HUDEP-2 (cell line): ENCODE data around the gene MATN4.
A peak's percentile ranks its signal among the peaks of the same experiment; 100 is the strongest.

Source experiments
- DNase-seq, 76 experiments: peaks; one replicate each; lab custom pipeline; 2025; ENCODE audit not compliant: unreplicated experiment in 76 of 76; lab: John Stamatoyannopoulos, UW

Gene MATN4

DNA sequence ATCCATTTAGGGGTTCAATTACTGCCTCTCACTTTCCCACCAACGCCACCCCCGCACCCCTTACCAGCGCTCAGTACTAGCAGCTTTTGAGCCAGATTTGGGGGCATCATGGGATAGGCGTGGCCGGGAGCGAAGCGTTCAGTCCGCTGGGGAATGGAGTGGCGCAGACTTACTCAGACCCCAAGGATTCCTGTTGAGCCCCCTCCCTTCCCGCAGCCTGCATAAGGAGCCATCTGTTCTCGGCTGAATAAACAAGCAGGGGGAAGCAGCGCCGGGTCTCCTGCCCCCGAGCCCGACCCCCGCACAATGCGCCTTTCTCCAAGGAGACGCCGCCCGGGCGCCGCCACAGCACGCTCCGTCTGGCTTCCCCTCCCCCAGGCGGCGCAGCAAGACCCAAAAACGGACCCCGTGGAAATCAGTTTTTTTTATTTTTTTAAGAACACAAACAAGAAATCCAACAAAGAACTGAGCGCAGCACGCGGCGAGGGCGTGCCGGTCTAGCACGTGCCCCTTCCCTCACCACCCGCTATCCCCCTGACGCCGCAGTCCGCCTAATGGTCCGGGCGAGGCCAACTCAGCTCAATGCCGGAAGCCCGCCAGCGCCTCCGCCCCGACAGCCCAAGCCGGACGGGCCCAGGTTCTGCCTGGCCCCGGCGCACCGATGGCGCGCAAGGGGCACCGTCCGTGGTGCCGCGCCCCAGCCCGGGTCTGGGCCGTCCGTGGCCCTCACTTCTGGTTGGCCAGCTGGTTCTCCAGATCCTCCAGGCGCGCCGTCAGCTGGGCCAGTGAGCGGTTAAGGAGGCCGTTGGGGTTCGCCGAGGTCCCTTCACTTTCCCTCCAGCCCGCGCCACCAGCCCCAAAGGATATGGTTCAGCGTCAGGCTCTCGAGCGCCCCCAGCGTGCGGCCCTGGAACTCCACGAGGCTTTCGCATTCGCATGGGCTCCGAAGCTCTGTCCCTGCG lies 14.8 kb downstream of the MATN4 start:
- peak in 71 of 76 experiments; percentile 12 to 85 (median 69) for DNase-seq

DNA sequence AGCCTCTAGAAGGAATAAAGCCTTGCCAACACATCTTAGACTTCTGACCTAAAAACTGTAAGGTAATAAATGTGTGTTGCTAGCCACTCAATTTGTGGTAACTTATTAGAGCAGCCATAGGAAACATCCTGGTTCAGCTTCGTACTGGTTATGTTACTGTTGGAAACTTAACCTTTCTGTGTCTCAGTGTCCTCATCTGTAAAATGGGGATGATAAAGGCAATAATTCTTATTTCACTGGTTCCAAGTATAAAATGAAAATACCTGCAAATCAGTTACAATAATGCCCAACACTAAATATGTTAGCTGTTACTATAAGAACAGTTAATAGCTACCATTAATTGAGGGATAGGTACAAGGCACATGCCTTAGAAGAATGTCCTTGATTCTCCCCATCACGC lies 15.8 kb downstream of the MATN4 start:
- DNase-seq, result peak in 1 of 76 experiments; percentile 2

- no peak for DNase-seq
These were observed 16.6 kb downstream of the MATN4 start for GRCh38 chr20:45291526-45291925.

DNA sequence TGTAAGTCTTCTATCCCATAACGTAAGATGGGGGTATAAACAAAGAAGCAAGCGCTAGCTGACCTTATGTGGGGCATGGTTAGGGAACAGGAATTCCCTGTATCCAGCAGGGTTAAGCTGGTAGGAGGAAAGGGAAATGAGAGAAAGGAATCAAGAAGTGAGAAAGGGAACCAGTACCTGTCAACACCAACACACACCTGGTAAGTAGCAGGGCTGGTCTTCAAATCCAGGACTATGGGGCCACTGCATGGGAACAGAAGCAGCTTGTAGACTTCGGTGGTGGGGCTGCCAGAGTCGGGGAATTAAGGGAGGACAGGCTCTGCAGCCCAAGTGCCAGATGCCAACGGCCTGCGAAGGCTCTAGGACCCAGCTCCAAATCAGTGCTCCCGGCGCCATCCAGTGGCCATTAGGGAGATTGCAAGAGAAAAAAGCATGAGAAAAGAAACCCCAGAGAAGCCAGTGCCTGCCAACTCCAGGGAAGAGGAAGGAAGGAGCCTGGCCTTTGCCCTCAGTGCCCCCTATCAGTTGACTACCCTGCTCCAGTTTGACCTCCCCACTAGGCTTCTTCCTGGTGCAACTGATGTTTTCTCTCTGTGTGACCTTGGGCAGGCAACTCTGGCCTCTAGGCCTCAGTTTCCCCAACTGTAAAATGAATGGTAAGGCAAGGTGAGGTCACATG lies 17.3 kb downstream of the MATN4 start:
- DNase-seq, result peak in 70 of 76 experiments; percentile 7 to 82 (median 58)

DNA sequence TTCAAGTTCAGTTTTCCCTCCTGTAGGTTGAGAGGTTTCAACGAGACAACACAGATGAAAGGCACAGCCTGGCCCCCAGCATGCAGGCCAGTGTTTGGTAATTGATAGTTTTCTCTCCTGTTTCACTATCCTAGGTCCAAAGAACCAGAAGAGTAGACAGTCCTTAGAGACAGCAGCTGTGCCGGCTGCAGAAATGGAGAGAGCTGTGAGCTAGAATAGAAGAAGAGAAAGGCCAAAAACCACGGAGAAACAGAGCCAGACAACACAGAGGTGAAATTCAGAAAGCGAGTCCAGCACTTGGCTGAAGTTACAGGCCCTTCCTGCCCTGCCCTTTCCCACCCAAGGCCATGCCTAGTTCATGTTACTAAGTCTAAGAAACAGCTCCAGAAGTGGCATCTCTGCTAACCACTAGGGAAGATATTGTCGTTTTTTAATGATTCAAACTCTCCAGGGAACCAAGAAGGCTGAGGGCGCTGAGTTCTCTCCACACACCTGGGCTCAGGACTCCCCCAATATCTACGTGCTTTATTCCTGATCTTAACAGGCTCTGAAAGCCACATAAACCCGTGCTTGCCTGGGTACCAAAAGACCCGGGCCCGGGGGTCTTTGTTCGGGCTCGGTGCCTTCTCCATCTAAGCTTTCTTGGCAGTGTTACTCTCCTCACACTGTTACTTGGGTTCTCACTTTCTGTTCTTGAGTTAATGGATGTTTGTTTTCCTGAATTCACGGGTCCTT lies 18.0 kb downstream of the MATN4 start:
- DNase-seq, result no peak

- no peak for DNase-seq
These were observed 19.2 kb downstream of the MATN4 start for GRCh38 chr20:45288860-45289259.

DNA sequence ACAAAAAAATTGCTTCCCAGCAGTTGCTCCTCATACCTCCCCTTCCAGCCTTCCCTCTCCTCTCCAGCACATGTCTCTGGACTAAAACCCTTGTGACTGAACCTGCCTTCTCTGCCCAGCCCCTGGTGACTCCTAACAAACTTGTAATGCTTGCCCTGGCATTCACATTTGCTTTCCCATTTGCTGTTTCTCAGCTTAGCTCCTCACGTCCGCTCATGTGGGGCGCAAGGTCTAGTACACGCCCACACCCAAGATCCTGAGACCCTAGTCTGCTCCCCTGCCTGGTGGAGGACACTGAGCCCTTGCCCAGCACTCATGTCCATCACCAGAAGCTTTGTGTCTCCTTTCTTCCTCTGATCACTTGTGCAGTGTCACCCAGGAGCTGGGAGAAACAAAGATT lies 19.7 kb downstream of the MATN4 start:
- no peak for DNase-seq

DNA sequence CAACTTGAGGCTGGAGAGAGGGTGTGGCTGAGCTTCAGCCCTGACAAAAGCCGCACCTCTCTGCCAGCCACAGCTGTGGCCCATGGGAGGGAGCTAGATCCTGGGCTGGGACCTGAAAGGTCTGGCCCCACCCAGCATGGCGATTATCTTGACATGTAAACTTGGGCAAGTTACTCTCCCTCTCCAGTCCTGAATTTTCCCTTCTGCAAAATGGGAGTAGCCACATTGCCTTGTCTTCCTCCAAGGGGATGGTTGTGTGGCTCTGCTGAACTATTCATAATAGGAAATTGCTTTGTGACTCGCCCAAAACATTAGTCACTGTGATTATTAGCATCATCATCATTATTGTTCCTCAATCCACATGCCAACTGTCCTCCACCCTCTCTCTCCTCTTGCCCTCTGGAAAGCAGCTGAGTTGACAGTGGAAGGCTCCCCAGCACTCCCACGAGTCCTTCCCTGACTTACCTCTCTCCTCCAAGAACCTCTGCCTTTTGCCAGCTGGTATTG lies 24.5 kb downstream of the MATN4 start:
- peak in 23 of 76 experiments; percentile 1 to 36 (median 15) for DNase-seq

GRCh38 chr20:45282700-45283550 lies 25.2 kb downstream of the MATN4 start:
- no peak for DNase-seq

DNA sequence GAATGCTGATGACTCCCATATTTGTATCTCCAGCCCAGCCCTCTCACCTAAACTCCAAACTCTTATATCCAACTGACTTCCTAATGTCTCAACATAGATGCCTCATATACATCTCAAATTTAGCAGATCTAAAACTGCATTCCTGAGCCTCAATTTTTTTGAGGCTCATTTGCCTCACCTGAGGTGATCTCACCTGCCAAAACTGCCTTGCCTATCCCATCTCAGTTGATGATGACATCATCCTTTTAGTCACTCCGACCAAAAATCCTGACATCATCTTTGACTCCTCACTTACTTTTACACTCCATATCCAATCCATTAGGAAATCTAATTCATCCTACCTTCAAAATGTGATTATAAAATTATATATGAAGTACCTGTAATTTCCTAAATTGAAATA lies 28.1 kb downstream of the MATN4 start:
- DNase-seq, result no peak

DNA sequence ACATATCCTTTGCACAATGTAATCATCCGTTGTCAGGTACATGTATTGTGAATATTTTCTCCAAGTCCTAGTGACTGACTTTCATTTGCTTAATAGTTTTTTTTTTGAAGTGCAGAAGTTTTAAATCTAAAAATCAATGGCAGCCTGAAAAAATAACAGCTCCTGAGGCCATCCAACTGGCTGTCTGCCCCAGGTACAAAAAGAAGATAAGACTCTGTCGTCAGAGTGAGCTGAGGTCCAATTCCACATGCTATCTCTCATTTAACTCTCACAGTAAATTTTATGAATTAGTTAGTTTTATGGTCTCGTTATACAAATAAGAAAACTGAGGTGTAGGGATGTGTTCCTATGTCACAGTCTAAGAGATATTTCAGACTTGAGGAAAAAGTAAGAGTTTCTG lies 32.8 kb downstream of the MATN4 start:
- no peak for DNase-seq

DNA sequence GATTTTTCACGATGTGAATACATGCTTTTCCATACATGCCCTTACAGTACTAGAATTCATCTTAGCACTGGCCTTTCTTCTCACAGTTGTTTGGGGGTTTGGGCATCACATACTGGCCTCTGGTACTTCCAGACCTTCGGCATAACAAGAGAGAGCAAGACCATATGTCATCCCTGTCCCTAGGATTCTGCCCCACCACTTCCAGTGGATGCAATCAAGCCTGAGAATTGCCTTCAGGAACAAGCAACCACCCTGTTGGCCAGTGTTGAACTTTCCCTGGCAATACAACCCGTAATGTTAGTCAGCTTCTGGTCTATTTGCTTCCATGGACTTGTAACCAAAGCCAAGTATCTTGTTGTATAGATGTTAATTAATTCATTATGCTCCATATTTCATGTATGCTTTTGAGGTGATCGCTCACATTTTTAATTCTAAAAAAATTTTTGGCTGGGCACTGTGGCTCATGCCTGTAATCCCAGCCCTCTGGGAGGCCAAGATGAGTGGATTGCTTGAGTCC lies 38.3 kb downstream of the MATN4 start:
- DNase-seq, result no peak

DNA sequence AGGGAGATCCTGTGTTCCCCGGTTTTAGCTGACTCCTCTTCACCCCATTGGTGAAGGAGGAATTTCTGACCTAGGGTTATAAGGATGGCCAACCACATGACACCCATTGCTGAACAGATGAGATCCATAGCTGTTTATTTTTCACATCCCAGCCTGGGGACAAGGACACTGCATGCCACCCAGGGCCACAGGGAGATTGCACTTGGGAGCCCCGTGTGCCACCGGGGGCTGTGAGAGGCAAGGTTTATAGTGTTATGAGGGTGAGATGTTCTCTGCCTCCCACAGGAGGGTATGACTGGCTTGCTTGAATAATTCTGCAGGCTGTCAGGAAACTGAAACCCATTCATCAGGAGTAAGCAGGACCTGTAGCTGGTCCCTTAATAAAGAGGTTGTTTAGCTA lies 39.0 kb downstream of the MATN4 start:
- no peak for DNase-seq

GRCh38 chr20:45268531-45268930 lies 39.6 kb downstream of the MATN4 start:
- DNase-seq, result no peak

DNA sequence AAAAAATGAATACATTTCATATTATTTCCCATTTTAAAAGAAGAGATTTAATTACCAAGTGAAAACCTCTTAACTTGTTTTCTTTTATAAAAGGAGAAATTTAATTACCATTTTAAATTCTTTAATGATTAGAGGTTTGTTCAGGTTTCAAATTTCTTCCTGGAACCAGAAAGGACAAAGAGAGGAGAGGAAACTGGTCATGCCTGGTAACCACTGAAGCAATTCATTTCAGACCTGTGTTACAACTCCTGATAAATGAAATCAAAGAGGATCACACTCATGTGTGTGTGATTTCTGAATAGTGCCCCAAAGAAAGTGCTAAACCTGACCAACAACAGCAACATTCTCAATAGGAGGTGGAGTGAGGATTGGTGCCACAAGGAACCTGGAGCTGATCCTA lies 41.1 kb downstream of the MATN4 start:
- no peak for DNase-seq

- DNase-seq, result no peak
These were observed 44.4 kb downstream of the MATN4 start for GRCh38 chr20:45263556-45264266.

GRCh38 chr20:45258664-45259063 lies 49.4 kb downstream of the MATN4 start:
- DNase-seq, result no peak

GRCh38 chr20:45258259-45258658 lies 49.8 kb downstream of the MATN4 start:
- no peak for DNase-seq

DNA sequence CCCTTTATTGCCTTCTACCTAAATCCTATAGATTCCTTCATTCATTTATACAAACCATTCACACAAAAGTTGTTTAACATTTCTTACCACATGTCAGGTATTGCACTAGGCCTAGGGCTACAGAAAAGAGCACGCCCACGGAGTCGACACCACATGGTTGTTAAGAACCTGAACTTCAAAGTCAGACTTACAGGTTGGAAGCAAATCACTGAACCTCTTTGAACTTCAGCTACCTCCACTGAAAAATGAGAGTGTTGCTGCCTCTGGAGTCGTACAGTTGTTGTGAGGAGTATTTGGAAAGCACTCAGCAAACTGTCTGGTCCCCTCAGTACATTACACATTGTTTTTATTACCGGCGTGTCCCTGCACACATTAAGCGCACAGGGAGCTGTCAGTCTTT lies 50.4 kb downstream of the MATN4 start:
- no peak for DNase-seq
